ENCODE results near the gene GNB1L. TPM values are rescaled to one million over a fixed set of nuclear protein-coding genes. Genes with fewer than 3 reads are reported as not detected.

The GNB1L gene
- total and polyA plus RNA-seq, 4 donors: 4.5 to 9.3 (median 6.7) TPM

DNA sequence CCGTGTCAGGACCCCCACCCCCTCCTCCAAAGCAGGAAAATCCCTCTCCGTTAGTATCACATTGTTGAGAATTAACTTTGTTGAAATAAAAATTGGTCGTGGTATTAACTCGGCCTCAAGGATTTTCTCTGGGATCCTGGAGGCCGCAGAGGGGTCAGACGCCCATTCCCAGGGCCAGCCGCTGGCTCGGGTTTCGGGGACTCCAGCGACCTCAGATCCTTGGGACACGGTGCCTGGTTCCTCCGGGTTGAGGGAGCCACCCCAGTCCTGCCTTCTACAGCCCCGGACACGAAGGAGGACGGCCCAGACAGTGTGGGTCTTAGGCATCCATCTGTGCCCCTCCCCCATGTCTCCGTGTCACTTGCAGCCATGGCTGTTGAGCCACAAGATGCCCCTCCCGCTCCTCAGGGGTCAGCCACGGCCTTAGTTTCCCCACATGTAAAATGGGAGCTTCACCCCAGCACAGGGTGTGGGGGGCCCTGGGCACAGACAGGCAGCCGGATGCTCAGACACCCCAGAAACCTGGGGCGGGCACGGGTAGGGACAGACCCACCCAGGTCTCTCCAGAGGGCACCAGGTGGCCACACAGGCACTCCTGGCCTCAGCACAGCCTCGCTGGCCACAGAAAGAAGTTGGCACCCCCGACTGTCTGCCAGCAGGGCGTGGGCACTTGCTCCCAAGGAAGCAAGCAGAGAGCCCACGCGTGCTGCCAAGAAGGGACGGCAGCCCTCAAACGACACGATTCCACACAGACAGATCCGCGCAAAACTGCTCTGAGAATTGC lies 115.8 kb downstream of the GNB1L start:
- no peak overlapping the region for H3K27ac ChIP-seq (ENCODE audit: low read depth in 1 of 2, low read length in 1 of 2)
- H3K36me3 ChIP-seq (ENCODE audit: control insufficient read depth in 4 of 4, insufficient read depth in 4 of 4, low read length in 4 of 4): no peaks in the 10 kb centered on the region
- H3K9me3 ChIP-seq (ENCODE audit: control insufficient read depth in 4 of 4, insufficient read depth in 3 of 4, low read length in 3 of 4): no peaks in the 10 kb centered on the region
- H3K9ac ChIP-seq (ENCODE audit: insufficient read depth in 1 of 2, low read length in 2 of 2): no peak overlapping the region
- H3K27me3 ChIP-seq (ENCODE audit: control insufficient read depth in 3 of 3, insufficient read depth in 3 of 3, low read length in 2 of 3): no peaks in the 10 kb centered on the region
- TF ChIP-seq, protein P1, sequence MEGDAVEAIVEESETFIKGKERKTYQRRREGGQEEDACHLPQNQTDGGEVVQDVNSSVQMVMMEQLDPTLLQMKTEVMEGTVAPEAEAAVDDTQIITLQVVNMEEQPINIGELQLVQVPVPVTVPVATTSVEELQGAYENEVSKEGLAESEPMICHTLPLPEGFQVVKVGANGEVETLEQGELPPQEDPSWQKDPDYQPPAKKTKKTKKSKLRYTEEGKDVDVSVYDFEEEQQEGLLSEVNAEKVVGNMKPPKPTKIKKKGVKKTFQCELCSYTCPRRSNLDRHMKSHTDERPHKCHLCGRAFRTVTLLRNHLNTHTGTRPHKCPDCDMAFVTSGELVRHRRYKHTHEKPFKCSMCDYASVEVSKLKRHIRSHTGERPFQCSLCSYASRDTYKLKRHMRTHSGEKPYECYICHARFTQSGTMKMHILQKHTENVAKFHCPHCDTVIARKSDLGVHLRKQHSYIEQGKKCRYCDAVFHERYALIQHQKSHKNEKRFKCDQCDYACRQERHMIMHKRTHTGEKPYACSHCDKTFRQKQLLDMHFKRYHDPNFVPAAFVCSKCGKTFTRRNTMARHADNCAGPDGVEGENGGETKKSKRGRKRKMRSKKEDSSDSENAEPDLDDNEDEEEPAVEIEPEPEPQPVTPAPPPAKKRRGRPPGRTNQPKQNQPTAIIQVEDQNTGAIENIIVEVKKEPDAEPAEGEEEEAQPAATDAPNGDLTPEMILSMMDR (IDR thresholded peaks at IDR 0.05; ENCODE audit: control extremely low read depth, extremely low read depth): no peak
- peaks cover 0 to 27% (median 0%) of the 10 kb centered on the region in 5 donors for H3K4me1 ChIP-seq (ENCODE audit: control insufficient read depth in 5 of 5, insufficient read depth in 5 of 5, low read length in 5 of 5)
- ATAC-seq (ENCODE audit: insufficient read depth, low FRiP score) (no peak), DNase-seq (peak in 1 of 3 donors; percentile 37)
- H3K4me3 ChIP-seq: no peak overlapping the region
- WGBS, 2 donors: 66 to 74% methylated on average over 31 of the region's 31 CpGs

DNA sequence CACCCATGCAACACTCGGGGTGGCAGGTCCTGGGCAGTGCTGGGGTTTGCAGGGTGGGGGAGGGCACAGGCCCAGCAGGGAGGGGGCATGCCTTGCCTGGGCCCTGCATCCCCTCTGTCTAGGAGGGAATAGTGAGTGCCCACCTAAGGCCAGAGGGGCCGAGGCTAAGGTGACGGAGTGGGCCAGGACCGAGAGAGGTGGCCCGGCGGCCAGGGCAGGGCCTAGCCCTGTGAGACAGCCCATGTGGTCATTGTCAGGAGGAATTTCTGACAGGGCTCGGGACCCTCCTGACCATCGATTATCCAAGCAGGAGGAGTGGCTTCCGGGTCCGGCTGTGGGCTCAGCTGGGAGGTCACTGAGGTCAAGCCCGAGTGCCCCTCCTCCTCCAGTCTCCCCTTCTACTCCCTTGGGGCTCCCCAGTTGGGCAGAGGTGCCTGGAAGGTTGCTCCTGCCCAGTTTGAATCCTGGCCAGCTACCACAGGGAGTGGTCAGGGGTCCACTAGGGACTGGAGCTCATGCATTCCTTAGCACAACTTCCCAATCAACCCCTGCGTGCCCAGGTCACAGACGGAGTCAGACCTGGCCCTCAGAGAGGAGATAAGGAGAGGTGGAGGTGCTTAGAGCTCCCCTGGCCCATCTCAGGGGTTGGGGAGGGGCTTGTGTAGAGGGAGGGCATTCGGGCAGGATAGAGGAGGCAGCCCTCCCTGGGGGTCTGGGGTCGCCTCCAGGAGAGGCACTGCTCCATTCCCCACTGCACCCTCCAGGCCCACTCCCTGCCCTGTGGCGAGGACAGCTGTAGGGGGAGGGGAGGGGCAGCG lies 116.6 kb downstream of the GNB1L start:
- 80 to 82% methylated on average over 17 of the region's 17 CpGs for WGBS, 2 donors
- H3K4me1 ChIP-seq (ENCODE audit: control insufficient read depth in 5 of 5, insufficient read depth in 5 of 5, low read length in 5 of 5): peaks cover 0 to 27% (median 0%) of the 10 kb centered on the region in 5 donors
- H3K27me3 ChIP-seq (ENCODE audit: control insufficient read depth in 3 of 3, insufficient read depth in 3 of 3, low read length in 2 of 3): no peaks in the 10 kb centered on the region
- no peaks in the 10 kb centered on the region for H3K36me3 ChIP-seq (ENCODE audit: control insufficient read depth in 4 of 4, insufficient read depth in 4 of 4, low read length in 4 of 4)
- H3K4me3 ChIP-seq: no peak overlapping the region
- DNase-seq (no peak), ATAC-seq (ENCODE audit: insufficient read depth, low FRiP score) (no peak)
- H3K9me3 ChIP-seq (ENCODE audit: control insufficient read depth in 4 of 4, insufficient read depth in 3 of 4, low read length in 3 of 4): no peaks in the 10 kb centered on the region
- no peak overlapping the region for H3K27ac ChIP-seq (ENCODE audit: low read depth in 1 of 2, low read length in 1 of 2)
- TF ChIP-seq, protein P1 (IDR thresholded peaks at IDR 0.05; ENCODE audit: control extremely low read depth, extremely low read depth): no peak
- H3K9ac ChIP-seq (ENCODE audit: insufficient read depth in 1 of 2, low read length in 2 of 2): no peak overlapping the region

DNA sequence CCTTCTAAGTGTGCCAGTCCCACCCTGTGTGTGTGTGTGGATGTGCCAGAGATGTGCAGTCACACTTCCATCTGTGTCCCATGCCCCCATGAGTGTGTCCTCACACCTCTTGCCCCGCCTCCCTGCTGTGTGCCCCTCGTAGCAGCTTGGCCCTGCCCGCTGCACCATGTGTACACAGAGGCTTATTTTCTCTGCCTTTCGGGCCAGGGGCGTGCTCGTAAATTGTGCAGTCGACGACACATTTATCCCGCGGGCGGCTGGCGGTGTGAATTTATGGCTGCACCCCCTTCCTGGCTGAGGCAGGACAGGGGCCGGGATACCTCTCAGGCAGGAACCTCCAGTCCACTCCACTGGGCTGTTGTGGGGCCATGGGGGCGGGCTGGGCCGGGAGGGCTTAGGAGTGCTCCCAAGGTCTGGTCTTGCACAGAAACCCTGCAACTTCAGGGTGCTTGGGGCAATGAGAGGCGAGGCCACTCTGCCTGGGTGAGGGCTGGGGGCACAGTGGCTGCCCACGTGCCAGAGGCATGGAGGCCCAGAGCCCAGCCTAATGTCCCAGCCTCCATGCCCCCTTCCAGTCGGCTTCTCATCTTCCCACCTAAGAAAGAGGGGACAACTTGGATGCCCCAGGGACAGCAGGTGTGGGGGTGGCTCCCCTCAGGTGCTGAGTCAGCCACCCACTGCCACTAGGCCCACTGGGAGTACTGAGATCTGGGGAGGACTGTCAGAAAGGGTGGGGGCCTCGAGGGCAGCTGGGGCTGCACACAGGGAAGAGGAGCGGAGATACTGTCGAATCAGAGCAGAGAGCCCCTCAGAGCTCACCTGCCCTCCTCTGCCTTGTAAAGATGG lies 118.8 kb downstream of the GNB1L start:
- H3K4me1 ChIP-seq (ENCODE audit: control insufficient read depth in 5 of 5, insufficient read depth in 5 of 5, low read length in 5 of 5): peaks cover 0 to 29% (median 0%) of the 10 kb centered on the region in 5 donors
- no peak for DNase-seq

More for the DNA sequence above, 118.8 kb downstream of the GNB1L start:
- Histone ChIP-seq H3K27ac (ENCODE audit: low read depth in 1 of 2, low read length in 1 of 2) (no peak overlapping the region), H3K9ac (ENCODE audit: insufficient read depth in 1 of 2, low read length in 2 of 2) (no peak overlapping the region), H3K36me3 (ENCODE audit: control insufficient read depth in 4 of 4, insufficient read depth in 4 of 4, low read length in 4 of 4) (no peaks in the 10 kb centered on the region), H3K9me3 (ENCODE audit: control insufficient read depth in 4 of 4, insufficient read depth in 3 of 4, low read length in 3 of 4) (no peaks in the 10 kb centered on the region), H3K4me3 (no peak overlapping the region), H3K27me3 (ENCODE audit: control insufficient read depth in 3 of 3, insufficient read depth in 3 of 3, low read length in 2 of 3) (no peaks in the 10 kb centered on the region)
- no peak for ATAC-seq (ENCODE audit: insufficient read depth, low FRiP score)
- WGBS, 2 donors: 82 to 84% methylated on average over 21 of the region's 21 CpGs
- TF ChIP-seq, protein P1 (IDR thresholded peaks at IDR 0.05; ENCODE audit: control extremely low read depth, extremely low read depth): no peak
